Upper lobe of right lung (tissue), 1 donor: ENCODE measurements around the gene MAML3. TPM values are rescaled to one million over a fixed set of nuclear protein-coding genes. Genes with fewer than 3 reads are reported as not detected.

ENCODE experiments used
- ATAC-seq: fragments of 200-7000 bp; cut with Tn5 transposase; one replicate; pipeline ENCODE4 v1.9.1; 2020; ENCODE audit warnings: mild to moderate bottlenecking, moderate library complexity
- DNase-seq: peaks from one replicate; pipeline ENCODE4 v3.0.0-alpha.2; 2020
- H3K27ac ChIP-seq: fragments of 200-600 bp; one replicate; pipeline ENCODE4 v1.8.0; 2022
- H3K27me3 ChIP-seq: fragments of 200-600 bp; one replicate; pipeline ENCODE4 v1.8.0; 2022; ENCODE audit warnings: mild to moderate bottlenecking
- H3K36me3 ChIP-seq: fragments of 200-600 bp; one replicate; pipeline ENCODE4 v1.8.0; 2022
- H3K4me1 ChIP-seq: fragments of 200-600 bp; one replicate; pipeline ENCODE4 v1.8.0; 2022
- H3K4me3 ChIP-seq: fragments of 200-600 bp; one replicate; pipeline ENCODE4 v1.8.0; 2022; ENCODE audit warnings: mild to moderate bottlenecking
- H3K9me3 ChIP-seq: fragments of 200-600 bp; one replicate; pipeline ENCODE4 v1.8.0; 2022
- intact Hi-C: fragments of 100-400 bp; cut with DNase I; formaldehyde crosslinking; loops from one replicate; pipeline ENCODE4 v1.11.0; 2022
- total RNA-seq: library from RNA; stranded (reverse); fragmentation: NEBNext Ultra II Directional; extraction: Animal tissue kit (Norgen Biotek cat#: 25700); gene quantifications from one replicate; pipeline ENCODE4 v1.2.1, GENCODE V29; 2021
- TF ChIP-seq, protein P1 (sequence below): fragments of 200-600 bp; IDR thresholded peaks from one replicate; pipeline ENCODE4 v1.8.0; 2022; ENCODE audit warnings: antibody characterized with exemption
- donor health status: DM: no; HTN: yes; CAD: no; lungs with severe emphysema.

Gene MAML3
- total RNA-seq, 1 donor from 2014 or later, result 13.1 TPM

DNA sequence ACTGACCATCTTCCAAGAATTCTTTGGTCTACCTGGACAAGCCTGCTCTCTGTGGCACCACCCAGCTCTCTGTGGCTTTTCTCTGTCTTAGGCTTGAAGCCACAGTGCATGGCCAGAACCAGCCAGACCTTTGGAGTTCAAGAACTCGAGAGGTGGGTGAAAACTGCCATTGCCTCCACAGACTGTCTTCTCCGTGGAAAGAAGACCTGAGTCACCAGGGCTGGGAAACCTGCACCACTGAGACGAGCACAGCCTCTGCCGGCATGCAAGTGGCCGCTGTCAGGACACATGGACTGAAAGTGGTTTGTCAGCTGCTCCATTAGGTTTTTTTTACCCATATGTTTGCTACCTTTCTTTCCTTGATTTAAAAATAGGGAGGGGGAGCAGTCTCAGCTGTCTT, 413.9 kb downstream of the MAML3 start:
- peak overlapping the region; percentile 77 for H3K27ac ChIP-seq
- TF ChIP-seq, protein P1, sequence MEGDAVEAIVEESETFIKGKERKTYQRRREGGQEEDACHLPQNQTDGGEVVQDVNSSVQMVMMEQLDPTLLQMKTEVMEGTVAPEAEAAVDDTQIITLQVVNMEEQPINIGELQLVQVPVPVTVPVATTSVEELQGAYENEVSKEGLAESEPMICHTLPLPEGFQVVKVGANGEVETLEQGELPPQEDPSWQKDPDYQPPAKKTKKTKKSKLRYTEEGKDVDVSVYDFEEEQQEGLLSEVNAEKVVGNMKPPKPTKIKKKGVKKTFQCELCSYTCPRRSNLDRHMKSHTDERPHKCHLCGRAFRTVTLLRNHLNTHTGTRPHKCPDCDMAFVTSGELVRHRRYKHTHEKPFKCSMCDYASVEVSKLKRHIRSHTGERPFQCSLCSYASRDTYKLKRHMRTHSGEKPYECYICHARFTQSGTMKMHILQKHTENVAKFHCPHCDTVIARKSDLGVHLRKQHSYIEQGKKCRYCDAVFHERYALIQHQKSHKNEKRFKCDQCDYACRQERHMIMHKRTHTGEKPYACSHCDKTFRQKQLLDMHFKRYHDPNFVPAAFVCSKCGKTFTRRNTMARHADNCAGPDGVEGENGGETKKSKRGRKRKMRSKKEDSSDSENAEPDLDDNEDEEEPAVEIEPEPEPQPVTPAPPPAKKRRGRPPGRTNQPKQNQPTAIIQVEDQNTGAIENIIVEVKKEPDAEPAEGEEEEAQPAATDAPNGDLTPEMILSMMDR, result no peak
- intact Hi-C loops, result no loop called here

GRCh38 chr4:139738846-139739613, 415.0 kb downstream of the MAML3 start:
- H3K27ac ChIP-seq, result no peak overlapping the region

More for the DNA sequence above, 413.9 kb downstream of the MAML3 start:
- no peaks in the 10 kb centered on the region for H3K27me3 ChIP-seq
- peaks cover 36% of the 10 kb centered on the region for H3K4me1 ChIP-seq
- H3K9me3 ChIP-seq, result no peaks in the 10 kb centered on the region
- ATAC-seq (peak; percentile 4), DNase-seq (no peak)
- no peak overlapping the region for H3K4me3 ChIP-seq
- H3K36me3 ChIP-seq, result no peaks in the 10 kb centered on the region

DNA sequence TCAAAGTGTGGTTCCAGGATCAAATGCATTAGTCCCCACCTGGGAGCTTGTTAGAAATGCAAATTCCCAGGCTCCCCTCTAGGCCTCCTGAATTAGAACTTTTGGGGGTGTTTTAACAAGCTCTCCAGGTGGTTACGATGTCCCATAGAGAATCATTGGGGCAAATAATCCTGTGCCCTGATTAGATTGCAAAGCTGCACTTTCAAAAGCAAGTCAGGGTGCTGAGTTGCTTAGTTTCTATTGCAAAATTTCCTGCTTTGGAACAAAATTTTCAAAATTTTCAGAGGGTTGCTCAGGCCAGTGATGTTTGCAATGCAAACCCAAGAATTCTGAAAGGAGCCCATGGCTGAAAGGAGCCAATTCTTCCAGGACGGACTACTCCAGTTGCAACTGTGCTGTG, 417.3 kb downstream of the MAML3 start:
- H3K9me3 ChIP-seq, result no peaks in the 10 kb centered on the region
- H3K4me1 ChIP-seq, result peaks cover 47% of the 10 kb centered on the region
- no peak overlapping the region for H3K4me3 ChIP-seq
- H3K27me3 ChIP-seq, result no peaks in the 10 kb centered on the region
- no peaks in the 10 kb centered on the region for H3K36me3 ChIP-seq
- ATAC-seq (no peak), DNase-seq (no peak)
- TF ChIP-seq, protein P1, result no peak
- intact Hi-C loops, result loop anchor here (10.0 kb wide), 1 partner anchor 418 kb away; the partner anchor contains the start of gene MAML3
- peak overlapping the region; percentile 88 for H3K27ac ChIP-seq

More at GRCh38 chr4:139738846-139739613, 415.0 kb downstream of the MAML3 start:
- no peaks in the 10 kb centered on the region for H3K27me3 ChIP-seq
- no peak overlapping the region for H3K4me3 ChIP-seq
- no peaks in the 10 kb centered on the region for H3K36me3 ChIP-seq
- H3K9me3 ChIP-seq, result no peaks in the 10 kb centered on the region
- DNase-seq (no peak), ATAC-seq (no peak)
- intact Hi-C loops, result loop anchor here (10.0 kb wide), 1 partner anchor 416 kb away; the partner anchor contains the start of gene MAML3
- peaks cover 40% of the 10 kb centered on the region for H3K4me1 ChIP-seq
- TF ChIP-seq, protein P1, result no peak

GRCh38 chr4:139736274-139736660, 417.7 kb downstream of the MAML3 start:
- Histone ChIP-seq H3K9me3 (no peaks in the 10 kb centered on the region), H3K4me3 (no peak overlapping the region), H3K4me1 (peaks cover 46% of the 10 kb centered on the region), H3K36me3 (no peaks in the 10 kb centered on the region), H3K27me3 (no peaks in the 10 kb centered on the region), H3K27ac (peak overlapping the region; percentile 88)
- DNase-seq (no peak), ATAC-seq (no peak)
- intact Hi-C loops, result loop anchor here (10.0 kb wide), 1 partner anchor 419 kb away; the partner anchor contains the start of gene MAML3
- TF ChIP-seq, protein P1, result no peak

- DNase-seq (peak; percentile 66), ATAC-seq (peak; percentile 4)
- peak overlapping the region; percentile 88 for H3K27ac ChIP-seq
- H3K9me3 ChIP-seq, result no peaks in the 10 kb centered on the region
- H3K27me3 ChIP-seq, result no peaks in the 10 kb centered on the region
- intact Hi-C loops, result loop anchor here (10.0 kb wide), 1 partner anchor 419 kb away; the partner anchor contains the start of gene MAML3
- TF ChIP-seq, protein P1, result no peak
- no peaks in the 10 kb centered on the region for H3K36me3 ChIP-seq
- H3K4me3 ChIP-seq, result peak overlapping the region; percentile 52
- H3K4me1 ChIP-seq, result peaks cover 40% of the 10 kb centered on the region
Observed at GRCh38 chr4:139735381-139736273, 418.4 kb downstream of the MAML3 start.
